GM19239 (cell line): ENCODE data around the gene ADSS1.

ENCODE experiments used
- DNase-seq: peaks from one replicate; pipeline ENCODE4 v3.0.0; 2011; ENCODE audit warnings: low spot score; ENCODE audit not compliant: insufficient read length
- FAIRE-seq: peaks from 2 replicates; lab custom pipeline; 2011; peaks lifted over from hg19 to GRCh38; lab: Jason Lieb, UNC

Gene ADSS1

DNA sequence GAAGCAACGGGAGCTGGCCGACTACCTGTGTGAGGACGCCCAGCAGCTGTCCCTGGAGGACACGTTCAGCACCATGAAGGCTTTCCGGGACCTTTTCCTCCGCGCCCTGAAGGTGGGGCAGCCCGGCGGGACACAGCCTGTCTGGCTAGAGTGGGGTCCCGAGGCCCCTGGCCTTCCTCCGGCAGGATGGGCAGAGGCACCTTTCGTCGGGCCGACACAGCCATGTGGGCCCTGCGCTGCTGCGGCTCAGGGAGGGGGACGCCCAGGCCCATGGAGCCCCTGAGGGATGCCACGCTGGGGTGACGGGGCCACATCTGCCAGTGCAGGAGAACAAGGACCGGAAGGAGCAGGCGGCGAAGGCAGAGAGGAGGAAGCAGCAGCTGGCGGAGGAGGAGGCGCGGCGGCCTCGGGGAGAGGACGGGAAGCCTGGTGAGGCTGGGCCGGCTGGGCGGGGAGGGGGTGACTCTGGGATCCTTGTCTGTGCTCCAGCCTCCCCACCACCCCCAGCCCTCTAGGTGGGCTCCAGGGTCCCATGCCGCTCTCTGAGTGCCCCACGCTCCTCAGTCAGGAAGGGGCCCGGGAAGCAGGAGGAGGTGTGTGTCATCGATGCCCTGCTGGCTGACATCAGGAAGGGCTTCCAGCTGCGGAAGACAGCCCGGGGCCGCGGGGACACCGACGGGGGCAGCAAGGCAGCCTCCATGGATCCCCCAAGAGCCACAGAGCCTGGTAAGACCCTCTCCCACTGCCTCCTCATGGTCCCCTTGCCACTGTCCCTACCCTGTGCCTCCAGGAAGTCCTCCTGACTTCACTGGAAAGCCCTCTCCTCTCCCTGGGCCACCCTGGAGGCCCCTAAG is 10.9 kb upstream of the ADSS1 start:
- DNase-seq (no peak), FAIRE-seq (no peak)

DNA sequence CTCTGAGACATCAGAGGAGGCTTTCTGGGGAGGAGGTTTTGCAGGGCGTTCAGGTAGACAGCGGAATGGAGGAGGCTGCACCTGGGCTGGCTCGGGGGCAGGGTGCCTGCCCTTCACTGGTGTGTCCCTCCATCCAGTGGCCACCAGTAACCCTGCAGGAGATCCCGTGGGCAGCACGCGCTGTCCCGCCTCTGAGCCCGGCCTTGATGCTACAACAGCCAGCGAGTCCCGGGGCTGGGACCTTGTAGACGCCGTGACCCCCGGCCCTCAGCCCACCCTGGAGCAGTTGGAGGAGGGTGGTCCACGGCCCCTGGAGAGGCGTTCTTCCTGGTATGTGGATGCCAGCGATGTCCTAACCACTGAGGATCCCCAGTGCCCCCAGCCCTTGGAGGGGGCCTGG is 10.0 kb upstream of the ADSS1 start:
- DNase-seq (no peak), FAIRE-seq (no peak)

DNA sequence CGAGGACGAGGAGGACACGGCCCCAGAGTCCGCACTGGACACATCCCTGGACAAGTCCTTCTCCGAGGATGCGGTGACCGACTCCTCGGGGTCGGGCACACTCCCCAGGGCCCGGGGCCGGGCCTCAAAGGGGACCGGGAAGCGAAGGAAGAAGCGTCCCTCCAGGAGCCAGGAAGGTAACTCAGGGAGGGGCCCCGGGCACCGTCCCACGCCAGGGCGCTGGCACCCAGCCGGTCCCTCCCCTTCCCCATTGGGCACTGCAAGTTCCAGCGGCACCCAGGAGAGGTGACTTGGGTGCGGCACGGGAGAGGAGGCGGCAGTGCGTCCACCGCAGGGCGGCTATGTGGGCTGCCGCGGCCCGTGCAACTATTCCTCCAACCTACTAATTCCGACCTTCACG is 9.3 kb upstream of the ADSS1 start:
- DNase-seq (no peak), FAIRE-seq (no peak)

DNA sequence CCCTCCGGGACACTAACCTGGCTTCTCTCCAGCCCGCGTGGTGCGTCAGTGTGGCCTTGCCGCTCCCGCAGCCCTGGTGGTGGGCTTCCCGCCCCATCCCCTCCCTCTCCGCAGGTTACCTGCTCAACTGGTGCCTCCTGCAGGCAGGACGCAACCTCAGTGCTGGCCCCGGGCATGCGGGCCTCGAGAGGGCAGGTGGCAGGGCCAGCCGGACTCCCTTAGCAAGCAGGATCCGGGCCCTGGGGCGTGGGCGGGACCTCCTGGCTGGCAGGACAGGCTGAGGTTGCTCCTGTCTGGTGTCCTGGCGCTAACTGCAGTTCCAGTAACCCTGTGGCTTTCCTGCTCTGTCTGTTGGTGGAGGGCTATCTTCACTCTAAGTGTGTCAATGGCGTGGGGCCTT is 8.6 kb upstream of the ADSS1 start:
- no peak for DNase-seq
- FAIRE-seq: no peak

DNA sequence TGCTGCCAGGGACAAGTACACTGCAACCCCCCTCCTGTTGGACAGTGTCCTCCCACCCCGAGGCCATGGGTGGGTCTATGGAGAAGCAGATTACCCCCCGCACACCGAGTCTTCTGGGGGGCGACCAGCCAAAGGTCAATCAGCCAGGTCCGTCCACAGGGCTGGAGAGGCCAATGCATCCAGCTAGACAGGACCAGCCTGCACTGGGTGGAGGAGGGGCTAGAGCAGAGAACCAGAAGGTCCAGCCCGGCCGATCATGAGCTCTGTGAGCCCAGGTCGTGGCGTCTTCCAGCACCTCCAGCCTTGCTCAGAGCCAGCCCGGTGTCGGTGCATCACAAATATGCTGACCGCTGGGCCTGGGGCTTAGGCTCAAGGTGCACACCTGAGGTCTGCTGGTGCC is 8.2 kb upstream of the ADSS1 start:
- FAIRE-seq (no peak), DNase-seq (no peak)

DNA sequence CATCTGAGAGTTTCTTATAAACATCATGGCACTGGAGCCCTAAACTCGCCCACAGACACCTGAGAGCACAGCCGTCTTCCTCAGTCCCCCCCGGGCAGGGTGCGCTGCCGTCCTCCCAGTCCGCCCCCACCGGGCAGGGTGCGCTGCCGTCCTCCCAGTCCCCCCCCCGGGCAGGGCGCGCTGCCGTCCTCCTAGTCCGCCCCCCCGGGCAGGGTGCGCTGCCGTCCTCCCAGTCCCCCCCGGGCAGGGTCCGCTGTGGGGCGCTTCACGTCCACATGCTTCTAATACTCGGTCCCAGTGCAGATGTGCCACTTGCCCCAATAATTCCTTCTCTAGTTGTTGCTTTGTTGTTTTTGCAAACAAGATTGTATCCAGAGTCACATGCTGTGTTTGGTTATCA is 6.9 kb upstream of the ADSS1 start:
- FAIRE-seq (no peak), DNase-seq (no peak)

DNA sequence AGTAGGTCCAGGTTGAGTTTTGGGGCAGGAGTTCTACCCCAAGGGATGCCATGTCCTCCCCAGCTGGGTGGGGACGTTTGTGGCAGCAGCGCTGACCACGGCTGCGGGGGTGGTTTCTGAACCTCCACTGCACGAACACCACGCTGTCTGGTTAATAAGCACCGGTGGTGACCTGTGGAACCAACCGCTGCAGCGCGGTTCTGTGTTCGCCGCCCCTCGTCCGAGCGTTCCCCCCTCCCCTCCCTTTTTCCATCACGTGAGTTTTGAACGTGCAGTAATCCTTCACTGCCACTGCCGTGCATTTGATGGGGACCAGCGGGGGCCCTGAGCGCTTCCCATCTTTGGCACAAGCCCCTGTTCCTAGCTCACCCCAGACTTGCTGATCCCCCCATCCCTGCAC is 6.4 kb upstream of the ADSS1 start:
- DNase-seq: no peak
- no peak for FAIRE-seq

DNA sequence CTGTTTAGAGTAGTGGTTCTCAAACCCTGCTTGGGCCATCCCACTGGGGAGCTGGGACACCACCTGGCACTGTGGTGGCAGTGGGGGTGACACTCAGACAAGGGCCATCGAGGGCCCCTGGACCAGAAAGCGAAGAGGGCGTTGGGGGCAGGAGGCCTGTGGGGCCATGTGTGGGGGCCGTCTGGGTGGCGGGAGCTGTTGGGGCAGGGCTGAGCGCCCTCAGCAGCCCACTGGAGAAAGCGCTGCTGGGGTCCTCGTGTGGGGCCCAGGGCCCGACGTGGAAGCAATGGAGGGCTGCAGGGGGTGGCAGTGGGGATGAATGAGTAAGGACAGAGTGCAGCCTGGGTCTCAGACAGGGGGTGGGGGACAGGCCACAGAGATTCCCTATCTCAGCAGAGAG is 5.9 kb upstream of the ADSS1 start:
- FAIRE-seq (no peak), DNase-seq (no peak)

DNA sequence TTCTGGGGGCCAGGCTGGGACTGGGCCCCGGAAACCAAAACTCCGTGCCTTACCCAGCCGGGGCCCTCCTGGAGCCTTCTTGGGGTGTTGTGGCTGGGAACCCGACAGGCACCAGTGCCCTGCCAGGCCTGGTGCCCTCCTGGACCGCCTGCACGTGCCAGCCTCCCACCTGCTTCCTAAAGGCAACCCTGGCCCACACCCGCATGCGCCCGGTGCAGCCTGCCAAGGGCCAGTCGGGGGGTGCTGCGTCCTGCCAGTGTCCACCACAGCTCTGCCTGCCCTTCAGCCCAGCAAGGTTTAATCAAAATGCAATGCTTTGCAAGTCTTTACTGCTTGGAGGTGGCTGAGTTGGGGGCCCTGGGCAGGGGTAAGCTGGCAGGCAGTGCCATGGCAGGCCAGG is 5.2 kb upstream of the ADSS1 start:
- DNase-seq (no peak), FAIRE-seq (no peak)

DNA sequence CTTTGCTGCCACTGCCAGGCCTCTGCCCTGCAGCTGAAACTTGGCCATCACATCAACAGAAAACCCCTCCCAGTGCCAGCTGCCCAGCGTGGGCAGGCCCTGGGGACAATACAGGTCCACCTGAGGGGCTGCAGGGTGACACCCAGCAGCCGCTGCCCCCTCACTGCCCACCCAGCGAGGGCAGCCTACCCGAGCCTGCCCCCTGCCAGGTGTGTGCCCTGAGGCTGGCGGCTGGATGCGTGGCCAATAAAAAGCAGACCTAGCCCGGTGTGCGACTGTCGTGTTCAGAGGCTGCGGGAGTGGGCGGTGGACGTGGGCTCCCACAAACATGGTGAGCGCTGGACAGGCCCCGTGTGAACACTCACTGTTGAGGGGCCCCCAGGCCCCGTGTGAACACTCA is 4.7 kb upstream of the ADSS1 start:
- FAIRE-seq (no peak), DNase-seq (no peak)

DNA sequence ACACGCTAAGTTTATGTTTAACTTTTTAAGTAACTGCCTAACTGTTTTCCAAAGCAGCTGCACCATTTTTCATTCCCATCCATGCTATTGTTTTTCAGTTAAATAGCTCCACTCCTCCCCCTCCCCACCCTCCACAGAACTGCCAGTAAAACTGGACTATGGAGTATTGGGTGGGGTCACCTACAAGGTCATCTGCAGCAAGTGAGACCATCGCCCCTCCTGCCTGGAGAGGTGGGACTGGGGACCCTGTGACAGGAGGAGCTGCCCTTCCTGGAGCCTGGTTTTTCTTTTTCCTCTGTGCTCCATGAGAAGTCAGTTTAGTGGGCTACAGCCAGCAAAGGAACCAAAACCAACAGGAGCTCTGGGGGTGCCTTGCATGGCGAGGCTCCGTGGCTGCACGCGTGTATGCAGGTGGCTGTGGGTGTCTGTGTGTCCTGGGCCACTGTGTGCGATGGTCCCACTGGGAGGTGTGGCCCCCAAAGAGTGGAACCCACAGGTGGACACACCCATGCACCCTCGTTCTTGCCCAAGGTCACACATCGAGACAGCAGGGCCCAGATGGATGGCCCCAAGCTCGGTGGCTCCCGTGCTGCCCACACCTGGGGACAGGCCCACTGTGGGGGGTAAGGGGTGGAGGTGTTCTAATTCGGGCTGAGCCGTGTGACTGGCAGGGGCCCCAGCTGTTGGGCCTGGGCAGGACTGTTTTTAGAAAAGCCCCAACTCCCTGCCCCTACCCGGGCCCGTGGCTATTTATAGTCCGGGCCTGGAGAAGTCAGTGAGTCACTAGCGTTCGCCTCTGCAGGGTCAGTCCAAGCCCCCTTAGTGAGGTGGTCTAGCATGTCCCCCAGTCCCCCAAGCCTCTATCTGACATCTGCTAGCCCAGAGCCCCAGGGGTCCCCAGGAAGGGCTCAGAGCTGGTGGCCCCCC is 2.3 kb upstream of the ADSS1 start:
- no peak for DNase-seq
- FAIRE-seq: no peak

DNA sequence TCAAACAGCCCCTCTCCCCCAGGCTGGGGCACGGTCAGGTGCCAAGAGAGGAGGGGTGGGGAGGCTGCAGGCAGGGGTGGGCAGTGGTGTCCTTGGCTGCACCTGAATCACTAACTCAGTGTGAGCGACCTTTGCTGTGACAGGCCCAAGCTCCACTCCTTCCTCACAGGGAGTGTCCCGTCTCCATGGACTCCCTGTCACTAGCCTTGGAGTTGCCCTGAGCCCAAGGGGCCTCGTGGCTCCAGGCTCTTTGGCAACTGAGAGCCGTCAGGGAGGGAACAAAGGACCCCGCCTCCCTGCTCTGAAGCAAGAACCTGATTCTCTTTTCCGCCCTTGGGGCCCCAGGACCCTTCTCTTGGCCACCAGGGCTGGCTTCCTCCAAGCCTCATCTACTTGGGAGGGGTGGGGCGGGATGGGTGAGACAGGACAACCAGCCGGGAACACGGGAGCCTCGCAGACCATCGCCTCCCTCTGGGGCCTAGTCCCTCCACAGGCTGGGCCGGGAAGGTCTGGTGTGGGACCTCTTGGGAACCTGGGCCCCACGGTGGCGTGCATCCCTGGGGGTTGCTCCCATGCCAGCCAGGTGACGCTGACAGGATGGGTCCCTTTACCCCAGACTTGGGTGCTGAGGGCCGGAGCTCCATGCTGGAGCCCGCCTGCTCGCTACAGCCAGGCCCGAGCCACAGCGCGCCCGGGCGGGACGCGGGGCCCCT is 935 bp upstream of the ADSS1 start:
- no peak for DNase-seq
- FAIRE-seq: no peak

DNA sequence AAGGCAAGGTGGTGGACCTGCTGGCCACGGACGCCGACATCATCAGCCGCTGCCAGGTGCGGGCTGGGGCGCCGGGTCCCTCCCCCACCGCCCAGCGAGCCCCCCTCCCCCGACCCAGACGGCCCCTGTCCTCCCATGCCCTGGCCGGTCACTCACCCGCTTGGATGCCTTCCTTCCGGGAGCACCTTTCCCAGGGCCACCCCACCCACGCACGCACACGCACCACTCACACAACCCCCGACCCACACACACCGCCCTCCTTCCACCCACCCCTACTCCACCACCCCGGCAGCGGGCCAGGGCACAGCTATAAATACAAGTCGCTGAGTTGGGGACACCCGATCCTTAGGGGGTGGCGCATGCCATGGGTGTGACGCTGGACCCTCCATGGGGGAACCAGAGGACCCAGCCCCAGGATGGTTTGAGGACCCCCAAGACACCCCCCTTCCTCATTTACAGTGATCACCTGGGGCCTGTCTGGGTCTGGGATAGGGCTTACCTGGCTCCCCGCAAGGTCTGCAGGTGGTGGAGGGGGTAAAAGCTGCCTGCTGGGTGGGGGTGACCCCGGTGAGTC is 465 bp downstream of the ADSS1 start:
- DNase-seq: no peak
- no peak for FAIRE-seq

DNA sequence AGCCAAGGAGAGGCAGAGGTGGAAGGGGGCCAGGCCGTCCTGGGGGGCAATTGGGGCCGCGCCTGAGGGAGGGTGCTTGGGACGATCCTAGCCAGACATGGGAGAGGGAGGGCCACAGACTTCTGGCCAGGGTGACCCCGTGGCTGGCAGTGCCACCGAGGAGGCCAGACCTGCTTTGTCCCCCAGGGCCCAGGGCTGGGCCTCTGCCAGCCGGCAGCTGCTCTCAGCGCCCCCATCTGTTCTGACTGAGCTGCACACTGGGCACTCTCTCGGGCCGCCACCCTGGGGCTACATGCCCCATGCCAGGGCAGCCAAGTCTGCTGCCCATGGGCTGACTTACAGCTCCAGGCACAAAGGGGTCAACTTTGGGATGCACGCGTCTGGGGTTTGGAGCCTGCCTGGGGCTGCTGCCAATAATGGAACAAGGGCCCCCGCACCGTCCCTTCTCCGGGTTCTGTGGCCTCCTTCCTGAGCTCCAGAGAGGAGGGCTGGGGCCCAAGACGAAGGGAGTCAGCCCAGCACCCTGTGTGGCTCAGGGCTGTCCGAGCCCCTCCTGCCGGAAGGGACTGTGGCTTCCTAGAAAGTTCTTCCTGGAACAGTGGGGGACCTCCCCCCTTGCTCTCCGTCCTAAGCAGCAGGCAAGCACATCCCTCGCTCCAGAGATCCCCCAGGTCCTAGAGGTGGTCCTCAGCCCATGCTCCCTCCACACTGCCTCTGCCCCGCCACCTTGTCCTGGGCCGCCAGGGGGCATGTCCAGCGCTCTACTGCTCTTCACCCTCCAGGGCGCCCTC is 1.1 kb downstream of the ADSS1 start:
- no peak for DNase-seq
- no peak for FAIRE-seq

DNA sequence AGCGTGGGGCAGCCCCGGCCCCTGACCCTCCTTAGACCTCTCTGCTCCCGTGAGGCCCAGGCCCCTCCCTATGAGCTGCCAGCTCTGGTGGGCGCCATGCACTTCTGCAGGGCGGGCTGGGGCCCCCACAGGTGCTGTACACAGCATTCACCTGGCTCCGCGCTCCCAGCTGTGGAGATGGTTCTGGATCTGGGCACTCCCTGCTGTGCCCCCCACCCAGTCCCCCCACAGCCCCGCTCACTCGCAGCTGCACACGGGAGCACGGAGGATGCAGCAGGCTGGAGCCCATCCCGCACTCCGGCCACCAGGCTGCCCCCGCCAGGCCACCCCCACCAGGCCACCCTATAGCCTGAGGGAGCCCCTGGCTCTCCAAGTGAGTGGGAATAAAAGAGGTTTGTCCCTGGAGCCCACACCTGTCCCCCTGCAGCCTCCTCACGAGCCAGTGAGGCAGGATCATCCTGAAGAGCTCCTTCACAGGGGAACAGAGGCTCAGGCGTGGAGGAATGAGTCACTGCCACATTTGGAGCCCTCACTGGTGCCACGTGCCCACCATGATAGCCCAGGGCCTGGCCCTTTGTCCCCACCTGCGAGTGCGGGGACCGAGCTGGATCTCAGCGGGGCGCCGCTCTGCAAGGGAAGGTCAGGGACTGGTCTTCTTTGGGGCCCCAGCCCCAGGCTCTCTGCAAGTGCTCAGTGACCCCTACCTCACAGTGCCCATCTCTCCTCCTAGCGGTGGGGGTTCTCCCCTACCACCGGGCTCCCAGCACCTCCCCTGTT is 1.9 kb downstream of the ADSS1 start:
- FAIRE-seq: no peak
- no peak for DNase-seq

DNA sequence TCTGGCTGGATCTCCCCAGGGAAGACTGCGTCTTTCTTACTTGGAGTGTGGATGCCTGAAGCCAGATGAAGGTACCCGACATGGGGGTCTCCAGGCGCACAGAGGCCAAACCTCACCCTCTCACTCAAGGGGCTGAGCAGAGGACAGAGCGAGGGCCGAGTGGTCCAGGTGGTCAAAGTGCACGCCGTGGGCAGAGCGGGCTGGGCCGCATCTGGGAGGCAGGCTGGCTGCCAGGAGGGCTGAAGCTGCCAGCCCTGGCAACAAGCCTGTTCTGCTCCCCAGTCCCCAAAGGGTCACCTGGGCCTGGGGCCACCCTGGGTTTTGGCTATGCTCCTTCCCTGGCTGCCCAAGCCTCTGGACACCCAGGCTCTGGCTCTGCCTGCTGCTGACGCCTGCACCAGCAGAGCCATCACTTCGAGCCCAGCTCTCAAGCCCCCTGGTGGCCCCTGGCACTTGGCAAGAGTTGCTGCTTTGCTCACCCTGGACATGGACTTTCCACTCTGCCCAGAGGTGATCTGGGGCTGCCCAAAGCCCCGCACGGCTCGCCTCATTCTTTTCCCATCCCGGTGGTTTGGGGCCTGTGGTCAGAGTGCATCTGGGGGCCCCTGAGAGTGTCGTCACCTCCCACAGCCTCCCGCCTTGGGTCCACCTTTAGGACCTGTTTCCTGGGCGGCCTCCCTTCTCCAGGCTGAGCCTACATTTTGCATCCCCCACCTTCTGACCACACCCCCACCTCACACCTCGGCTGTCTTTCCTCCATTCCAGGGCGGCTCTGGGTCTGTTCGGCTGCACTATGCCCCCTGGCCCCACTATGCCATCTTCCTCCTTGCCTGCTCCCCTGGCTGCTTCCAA is 2.8 kb downstream of the ADSS1 start:
- DNase-seq (no peak), FAIRE-seq (no peak)

DNA sequence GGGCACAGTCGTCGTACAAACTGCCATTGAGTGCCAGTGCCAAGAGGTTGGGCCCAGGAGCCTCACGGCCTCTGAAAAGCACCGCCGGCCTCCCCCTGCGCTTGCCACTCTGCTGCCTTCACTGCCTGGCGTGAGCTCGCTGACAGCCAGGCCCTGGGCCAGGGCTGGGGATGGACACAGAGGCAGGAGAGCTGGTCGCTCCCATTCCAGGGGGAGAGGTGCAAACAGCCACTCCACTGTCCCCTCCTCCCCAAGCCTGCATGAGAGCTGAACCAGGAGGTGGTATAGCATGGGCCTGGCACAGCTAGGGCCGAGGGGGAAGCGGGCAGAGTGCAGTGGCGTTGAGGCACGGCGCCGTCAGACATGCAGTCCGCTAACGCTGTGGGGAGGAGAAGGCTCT is 4.6 kb downstream of the ADSS1 start:
- DNase-seq (no peak), FAIRE-seq (no peak)
